GM21526 (cell line): ENCODE results near the gene SLC6A17.

Experiments used
- ATAC-seq: cut with Tn5 transposase; IDR thresholded peaks from one replicate; pipeline ENCODE4 v1.9.1; 2021; ENCODE audit warnings: moderate library complexity; ENCODE audit not compliant: unreplicated experiment, low FRiP score

SLC6A17 gene

DNA sequence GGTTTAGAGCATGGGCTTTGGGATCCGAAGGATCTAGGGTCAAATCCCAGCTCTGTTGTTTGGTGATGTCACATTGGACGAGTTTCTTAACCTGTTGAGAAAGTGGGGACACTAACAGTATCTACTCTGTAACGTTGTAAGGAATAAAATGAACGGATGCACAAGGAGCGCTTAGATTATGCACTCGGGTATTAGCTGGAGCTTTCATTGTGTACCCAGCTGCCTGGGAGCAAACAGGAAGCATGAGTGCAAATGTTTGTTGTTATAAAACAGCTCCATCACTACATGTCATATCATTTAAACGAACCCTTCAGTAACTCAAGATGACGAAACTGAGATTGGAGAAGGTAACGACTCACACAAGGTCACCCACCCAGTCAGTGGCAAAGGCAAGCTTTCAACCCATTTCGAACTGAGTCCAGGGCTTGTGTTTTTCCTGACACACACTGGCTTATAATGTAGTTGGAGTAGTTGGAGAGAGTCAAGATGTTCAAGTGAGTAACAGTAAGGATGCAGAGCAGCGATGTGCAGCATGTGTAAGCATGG lies 16.2 kb upstream of the SLC6A17 start:
- ATAC-seq: no peak

DNA sequence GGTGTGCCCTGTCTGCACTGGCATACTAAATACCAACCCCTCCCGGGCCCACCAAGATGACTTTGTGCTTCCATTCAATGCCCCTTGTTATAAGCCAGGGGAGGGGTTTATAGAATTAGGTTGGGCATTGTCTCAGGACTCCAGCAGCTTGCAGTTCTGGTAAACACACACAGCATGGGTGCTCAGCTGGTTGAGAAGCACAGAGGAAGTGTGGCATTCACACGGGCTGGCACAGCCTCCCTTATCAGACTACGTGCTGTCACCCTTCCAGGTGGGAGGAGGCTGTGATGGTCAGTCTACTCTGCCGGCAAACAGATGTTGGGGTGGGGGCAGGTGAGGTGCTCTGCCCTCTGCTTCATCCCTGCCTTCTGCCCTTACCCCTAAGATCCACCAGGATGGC lies 15.0 kb upstream of the SLC6A17 start:
- no peak for ATAC-seq

DNA sequence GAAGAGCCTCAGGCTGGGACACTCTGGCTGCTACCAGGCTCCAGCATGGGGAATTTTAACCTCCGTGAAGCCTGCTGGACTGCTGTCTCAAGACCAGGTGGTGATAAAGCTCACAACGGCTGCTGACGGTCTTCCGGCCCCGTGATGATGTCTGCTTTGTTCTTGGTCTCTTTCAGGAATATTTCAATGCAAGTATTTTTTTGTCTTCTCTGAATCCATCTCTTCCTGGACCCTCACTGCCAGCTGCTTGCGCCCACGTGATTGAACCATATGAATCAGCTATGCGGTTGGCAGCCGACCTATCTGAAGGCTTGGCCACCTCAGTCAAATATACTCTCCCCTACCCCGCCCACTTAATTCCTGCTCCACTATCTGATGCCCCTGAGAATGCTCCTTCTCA lies 14.6 kb upstream of the SLC6A17 start:
- ATAC-seq: no peak

DNA sequence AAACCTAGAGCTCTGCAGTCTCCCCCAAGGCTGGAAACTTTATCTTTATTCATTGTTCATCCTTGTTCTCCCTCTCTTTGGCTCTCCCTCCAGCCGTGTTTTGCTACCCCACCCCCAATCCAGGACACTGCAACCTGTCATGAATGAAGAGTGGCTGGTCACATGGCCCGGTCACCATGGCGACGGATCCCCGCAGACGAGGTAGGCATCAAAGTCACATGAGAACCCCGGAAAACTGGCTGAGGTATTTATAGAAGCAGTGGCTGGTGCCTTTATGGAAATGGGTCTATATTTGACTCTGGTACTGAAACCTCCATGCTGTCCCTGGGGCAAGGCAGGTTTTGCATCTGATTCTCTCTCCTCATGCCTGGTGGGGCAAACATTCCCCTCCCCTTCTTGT lies 13.4 kb upstream of the SLC6A17 start:
- no peak for ATAC-seq

DNA sequence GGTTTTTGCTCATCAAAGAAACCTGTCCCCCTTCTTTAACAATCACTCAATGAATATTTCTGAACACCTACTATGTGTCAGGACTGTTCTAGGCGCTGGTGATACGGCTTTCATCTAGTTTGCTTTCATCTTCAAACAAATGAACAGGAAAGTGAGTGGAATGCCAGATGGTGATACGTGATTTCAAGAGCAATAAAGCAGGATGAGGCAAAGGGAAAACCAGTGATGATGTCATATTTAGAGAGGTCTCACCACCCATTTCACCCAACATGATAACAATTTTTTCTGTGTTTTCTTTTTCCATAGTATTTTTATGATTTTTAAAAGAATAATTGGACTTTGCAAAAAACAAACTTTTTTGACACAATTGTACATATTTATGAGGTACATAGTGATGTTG lies 11.3 kb upstream of the SLC6A17 start:
- no peak for ATAC-seq

DNA sequence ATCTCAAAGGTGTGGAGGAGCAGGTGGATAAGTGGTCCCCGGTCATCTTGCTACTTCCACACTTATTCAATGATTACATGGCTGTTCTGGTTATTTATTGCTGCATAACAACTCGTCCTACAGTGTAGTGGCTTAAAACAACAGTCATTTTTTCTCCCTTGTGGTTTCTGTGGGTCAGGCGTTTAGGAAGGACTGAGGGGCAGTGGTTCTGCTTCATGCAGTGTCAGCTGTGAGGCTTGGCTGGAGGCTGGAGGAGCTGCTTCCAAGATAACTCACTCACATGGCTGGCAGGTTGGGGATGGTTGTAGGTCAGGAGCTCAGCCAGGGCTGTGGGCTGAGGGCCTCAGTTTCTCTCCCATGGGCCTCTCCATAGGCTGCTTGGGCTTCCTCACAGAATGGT lies 5.9 kb upstream of the SLC6A17 start:
- ATAC-seq: no peak

DNA sequence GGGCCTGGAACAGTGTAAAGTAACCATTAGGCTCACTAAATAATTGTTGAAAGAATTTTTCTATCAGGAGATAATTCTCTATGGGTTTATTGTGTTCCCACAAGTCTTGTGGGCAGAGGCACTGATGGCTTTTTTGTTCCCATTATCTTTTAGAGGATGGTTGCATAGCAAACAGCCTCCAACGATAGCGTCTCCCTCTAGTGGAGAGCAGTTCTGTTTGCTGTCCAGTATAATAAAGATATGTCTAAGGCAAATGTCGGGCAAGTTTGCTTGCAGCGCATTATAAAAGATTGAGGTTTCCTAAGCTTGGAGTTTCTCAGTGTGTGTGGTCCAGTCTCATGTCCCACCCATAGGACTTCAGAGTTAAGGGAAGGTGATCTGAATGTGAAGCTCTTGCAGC lies 1.3 kb upstream of the SLC6A17 start:
- ATAC-seq: no peak

DNA sequence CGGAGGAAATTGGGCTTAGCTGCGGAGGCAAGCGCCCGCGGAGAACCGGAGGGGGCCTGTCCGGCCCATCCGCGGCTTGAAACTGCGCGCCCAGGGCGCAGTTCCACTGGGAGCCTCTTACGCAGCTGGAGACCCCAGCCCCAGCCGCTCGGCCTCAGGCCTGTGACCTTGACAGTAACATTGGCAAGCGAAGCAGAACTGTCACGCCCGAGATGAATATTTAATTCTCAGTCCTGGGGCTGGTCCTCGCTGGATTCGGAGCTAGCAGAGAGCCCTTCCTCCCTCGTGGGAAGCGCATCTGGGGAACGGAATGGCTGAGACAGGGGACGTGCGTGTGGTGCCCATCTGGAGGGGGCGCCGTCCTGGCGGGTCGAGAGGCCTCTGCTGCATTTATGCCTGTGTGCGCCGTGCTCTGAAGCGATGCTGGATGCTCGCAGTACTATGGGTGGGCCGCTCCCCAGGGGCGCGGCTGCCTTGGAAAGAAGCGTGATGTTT lies 928 bp downstream of the SLC6A17 start:
- no peak for ATAC-seq

DNA sequence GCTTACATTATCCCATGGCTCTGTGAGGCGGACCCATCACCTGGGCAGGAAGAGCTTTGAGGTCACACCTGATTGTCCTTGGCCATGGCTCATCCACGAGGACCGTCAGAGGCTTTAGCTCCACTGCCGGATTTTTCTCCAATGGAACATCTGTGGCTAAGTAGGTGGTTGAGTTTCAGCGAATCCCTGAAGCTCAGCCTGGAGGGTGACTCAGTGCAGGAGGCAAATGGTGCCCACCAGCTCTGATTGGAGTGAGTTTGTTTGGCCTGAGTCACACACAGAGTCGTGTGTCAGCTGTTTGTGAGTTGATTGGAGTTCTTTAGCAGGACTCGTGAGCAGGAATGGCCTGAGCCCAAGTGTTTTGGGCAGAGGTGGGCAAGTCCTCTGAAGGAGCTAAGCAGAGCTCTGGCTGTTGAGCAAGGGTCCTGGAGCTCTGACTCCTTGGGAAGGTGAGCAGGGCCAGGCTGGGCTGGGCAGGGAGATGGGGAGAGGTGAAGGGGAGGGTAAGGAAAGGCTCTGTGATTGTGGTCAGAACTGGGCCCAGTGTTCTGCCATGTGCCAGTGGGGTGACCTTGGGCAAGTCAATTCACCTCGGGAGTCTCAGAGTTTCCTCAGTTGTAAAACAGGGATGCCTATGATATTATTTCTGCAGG lies 2.0 kb downstream of the SLC6A17 start:
- no peak for ATAC-seq

DNA sequence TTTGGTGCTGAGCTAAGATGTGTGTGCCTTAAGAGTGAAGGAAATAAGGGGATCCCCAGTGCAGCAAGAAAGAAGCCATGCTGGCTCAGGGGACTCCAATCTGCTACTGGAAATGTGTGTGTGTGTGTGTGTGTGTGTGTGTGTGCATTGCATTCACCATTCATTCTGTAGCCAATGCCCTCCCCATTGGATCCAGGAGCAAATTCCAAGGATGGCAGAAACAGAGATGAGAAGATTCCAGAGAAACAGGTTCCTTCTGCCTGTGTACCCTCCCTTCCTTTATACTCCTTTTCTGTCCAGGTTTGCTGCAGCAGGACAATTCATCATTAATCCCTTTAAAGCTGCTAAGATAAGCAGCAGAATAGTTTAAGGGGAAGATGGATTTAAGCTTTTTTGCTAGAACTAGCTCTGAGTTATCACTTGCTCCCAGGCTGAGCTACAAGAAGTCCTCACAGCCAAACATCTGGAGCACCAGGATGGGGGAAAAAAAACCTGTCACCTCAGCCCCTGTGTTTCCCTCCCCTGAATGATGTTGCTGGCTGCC lies 3.2 kb downstream of the SLC6A17 start:
- no peak for ATAC-seq

DNA sequence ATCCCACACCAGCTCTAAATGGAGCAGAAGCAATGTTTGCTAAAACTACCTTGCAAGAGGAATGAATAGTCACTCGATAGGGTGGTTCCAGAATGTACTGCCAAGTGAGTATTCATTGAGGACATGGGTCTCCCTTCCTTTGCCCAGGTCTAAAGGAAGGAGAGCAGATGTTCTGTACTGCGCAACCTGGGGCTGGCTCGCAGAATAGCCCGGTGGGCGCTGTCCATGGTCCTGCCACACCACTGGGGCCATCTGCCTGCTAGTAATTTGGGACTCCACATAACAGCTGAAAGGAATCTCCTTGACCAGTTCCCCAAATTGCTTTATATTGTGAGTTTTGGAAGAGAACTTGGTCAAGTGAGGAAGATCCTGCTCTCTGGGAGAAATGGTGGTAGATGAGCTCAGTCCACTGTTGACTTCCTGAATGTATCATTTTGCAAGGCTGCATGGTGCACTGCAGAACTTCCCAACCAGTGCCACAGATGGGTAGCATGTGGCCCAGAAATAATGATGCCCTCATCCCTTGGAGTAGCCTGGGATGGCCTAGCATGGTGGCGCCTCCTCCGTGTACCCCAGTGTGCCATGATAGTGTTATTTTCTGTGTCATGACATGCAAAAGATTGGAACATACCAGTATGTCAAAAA lies 5.7 kb downstream of the SLC6A17 start:
- no peak for ATAC-seq

DNA sequence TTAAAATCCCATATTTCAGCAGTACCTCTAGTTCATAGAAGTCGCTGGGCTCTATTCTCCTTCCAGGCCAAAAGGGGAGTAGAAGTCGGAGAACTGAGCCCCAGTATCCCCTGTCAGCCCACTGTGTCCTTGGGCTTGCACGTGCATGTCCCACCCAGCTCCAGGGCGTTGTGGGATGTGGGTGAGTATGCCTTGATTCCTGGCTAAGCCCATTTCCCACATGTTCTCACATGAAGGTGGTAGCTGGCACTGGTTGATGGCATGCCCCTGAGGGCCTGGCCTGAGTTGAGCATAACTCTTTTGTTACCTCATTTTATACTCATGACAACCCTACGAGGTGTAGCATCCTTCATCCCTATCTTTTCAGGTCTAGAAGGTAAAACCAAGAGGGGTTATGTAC lies 8.0 kb downstream of the SLC6A17 start:
- ATAC-seq: no peak

DNA sequence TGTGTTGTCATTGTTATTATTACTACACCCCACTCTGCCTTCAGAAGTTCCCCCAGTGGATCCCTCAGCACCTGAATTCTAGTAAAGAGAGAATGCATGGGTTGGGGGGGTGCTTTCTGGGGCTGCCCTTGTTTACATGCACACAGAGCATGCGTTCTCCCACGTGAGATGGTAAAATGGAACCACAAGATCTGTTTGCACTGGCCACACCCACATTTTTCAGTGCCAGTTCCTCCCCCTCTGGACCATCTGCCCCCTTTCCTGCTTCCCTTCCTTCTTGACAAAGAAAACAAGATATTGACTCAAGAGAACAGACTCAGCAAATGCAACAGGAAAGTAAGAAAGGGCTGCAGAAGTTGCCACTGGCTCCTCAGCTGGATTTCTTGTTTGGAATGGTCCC lies 8.9 kb downstream of the SLC6A17 start:
- no peak for ATAC-seq

DNA sequence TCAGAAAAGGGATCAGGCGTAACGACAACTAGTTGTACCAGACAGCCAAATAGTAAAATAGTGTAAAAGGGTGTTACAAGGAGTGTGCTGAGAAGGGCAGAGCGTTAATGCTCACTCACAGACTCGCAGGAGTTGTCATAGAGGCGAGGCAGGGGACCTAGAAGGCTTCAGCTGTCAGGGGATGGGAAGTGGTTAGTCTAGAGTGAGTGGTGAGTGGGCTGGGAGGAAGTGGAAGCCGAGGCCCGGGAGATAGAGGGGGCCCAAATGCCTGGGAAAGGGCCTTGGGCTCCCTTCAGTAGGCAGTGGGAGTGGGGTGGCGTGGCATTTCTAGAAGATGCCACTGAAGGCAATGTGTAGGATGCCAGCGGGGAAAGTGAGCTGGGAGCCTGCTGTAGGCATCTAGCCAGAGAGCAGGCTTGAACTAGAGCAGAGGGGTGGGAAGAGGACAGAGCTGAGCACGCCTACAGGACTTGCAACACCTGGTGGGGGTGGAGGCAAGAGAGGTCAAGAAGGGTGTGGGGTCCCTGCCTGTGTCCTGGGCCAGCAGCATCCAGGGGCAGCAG lies 10.3 kb downstream of the SLC6A17 start:
- ATAC-seq: no peak

DNA sequence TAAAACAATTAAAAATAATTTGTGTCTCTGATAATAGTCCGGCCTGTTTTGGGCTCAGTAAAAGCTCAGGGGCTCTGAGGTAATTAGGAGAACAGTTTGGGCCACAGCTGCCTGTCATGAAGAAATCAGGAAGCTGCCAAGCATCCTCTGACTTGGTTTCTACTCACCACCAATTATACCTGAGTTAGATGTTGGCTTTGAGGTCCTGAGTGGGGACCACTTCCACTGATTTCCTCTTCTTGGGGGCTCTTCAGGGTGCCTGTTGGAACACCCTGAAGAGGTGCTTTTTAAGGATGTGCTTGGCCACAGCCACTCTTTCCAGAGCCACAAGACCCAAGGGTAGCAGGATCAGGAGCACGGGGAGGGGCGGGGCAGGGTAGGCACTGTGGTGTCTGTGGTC lies 10.9 kb downstream of the SLC6A17 start:
- ATAC-seq: no peak

DNA sequence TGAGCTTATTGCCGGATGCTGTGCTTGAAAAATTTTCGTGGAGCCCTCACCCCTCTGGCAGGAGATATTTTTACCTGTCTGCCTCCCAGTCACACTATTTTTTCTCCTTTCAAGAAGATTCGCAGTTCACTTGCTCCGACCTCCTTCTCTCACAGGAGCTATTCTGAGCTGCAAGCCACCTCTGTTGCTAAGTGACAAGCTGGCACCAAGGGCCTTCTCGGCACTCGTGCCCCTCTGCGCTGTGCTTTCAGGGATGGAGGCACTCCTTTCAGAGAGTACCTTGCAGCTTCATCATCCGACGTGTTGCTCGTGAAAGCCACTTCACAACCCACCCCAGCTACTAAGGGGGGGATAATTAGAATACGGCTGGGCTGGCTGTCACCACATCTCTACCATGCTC lies 11.6 kb downstream of the SLC6A17 start:
- ATAC-seq: no peak

DNA sequence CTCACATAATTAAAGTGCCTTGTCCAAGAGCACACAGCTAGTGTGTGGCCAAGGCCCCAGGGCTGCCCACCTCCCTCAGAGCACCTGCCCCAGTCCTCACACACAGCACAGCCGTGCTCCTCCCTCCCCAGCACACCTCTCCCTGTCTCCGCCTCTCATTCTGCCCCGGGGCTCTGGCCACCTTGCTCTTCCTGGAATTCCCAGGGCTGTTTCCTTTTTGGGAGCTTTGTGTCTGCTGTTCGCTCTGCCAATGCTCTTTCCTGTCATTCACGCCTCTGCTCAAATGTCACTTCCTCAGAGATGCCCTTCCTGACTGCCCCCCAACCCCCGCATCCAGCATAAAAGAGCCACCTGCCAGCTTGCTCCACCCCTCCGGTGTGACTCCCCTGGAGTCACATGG lies 13.3 kb downstream of the SLC6A17 start:
- no peak for ATAC-seq

DNA sequence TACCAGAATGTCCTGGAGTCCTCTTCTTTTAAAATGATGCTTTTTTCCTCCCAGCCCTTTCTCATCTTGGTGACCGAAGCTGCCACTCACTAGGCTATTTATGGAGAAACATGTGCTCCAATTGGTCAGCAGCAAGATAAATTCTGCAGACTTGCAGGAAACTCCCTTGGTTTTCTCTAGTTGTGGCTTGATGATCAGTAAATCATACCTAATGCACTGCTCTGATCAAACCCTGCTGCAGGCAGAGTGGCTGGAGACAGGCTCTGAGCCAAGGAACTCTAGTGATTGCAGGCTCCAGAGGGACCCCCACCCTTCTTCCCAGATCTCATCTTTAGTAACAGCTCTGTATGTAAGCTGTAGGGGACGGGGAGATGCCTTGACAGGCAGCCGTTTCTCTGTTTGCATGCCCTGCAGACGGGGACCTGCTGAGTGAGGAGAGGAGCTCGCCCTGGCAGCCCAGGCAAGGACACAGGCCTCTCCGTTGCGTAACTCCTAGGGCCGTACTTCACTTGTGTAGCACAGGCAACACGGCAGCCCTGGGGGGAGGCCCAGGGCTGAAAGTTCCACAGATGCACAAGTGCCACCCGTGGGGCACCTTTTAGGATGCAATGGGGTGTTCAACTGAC lies 14.5 kb downstream of the SLC6A17 start:
- no peak for ATAC-seq

DNA sequence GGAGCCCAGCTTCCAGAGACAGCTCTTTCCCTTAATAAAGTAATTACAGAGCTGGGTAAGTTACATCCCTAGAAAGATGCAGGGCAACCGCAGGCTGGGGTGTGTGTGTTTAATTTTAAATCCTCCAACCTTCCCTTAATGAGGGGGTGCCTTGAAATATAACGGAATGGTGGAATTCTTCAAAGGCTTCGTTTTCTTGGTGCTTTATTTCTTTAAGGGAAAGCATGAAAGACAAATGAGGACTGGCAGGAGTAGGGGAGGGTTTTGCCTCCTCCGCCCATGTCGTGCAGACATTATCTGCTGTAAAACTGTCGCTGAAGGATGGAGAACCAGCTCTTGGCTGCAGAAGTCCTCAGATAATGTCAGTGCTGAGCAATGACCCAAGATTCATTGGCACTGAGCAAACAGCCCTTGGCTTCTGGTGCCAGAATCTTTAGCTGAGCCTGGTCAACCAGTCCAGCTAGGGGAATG lies 15.5 kb downstream of the SLC6A17 start:
- no peak for ATAC-seq

DNA sequence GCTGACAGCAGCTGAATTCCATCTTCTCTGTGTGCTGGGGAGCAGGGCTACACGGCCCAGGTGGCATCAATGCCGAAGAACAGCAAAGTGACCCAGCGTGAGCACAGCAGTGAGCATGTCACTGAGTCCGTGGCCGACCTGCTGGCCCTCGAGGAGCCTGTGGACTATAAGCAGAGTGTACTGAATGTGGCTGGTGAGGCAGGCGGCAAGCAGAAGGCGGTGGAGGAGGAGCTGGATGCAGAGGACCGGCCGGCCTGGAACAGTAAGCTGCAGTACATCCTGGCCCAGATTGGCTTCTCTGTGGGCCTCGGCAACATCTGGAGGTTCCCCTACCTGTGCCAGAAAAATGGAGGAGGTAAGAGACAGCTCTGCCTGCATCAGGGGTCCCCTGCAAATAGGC lies 16.6 kb downstream of the SLC6A17 start:
- ATAC-seq: no peak
